ENCODE data around the gene PPIP5K2. TPM values are rescaled to one million over a fixed set of nuclear protein-coding genes. Genes with fewer than 3 reads are reported as not detected.

Gene PPIP5K2
- total RNA-seq, 6 donors from 2014 or later: 10.9 to 48.5 (median 34.7) TPM

DNA sequence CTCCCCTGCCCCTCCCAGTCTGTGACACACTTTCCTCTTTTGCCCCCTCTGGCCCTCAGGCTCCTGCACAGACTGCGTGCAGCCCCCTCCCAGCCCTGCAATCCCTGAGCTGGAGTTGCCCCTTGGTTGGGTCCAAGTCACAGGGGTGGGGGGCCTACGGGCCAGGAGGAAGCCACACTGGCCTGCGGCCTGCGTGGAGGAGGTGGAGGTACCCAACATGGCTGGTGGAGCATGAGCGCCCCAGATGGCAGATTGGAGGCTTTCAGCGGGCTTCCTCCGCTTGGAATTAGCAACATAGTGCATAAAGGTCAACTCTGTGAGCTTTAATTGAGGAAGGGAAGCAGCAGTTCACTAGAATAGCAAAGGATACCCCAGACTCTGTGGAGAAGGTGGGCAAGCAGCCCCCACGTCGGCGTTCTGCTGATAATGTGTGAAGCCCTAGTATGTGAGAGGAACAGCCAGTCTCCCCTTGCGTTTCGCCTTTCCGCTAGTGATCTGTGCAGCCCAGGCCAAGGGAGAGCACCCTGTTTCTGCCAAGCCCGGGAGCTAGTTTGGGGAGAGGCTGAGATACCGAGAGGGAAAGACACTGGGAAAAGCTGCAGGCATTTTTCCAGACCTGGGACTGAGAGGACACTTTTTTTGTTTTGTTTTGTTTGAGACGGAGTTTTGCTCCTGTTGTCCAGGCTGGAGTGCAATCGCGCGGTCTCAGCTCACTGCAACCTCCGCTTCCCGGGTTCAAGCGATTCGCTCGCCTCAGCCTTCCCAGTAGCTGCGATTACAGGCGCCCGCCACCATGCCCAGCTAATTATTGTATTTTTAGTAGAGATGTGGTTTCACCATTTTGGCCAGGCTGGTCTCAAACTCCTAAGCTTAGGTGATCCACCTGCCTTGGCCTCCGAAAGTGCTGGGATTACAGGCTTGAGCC, 103.2 kb downstream of the PPIP5K2 start:
- no peaks in the 10 kb centered on the region for H3K9me3 ChIP-seq
- H3K36me3 ChIP-seq: no peaks in the 10 kb centered on the region
- ATAC-seq (ENCODE audit: low FRiP score in 2 of 2): no peak
- H3K4me3 ChIP-seq: no peak overlapping the region
- H3K27ac ChIP-seq: no peak overlapping the region
- DNase-seq: peak in 1 of 2 donors; percentile 47
- 94 to 95% methylated on average over 28 of the region's 28 CpGs for WGBS, 2 donors
- peaks cover 0 to 4% (median 0%) of the 10 kb centered on the region in 4 donors for H3K4me1 ChIP-seq
- H3K27me3 ChIP-seq: no peaks in the 10 kb centered on the region
- no peak for TF ChIP-seq POLR2A (IDR thresholded peaks at IDR 0.05)
- no peak for TF ChIP-seq POLR2AphosphoS5 (IDR thresholded peaks at IDR 0.05)
- no peak for TF ChIP-seq CTCF (IDR thresholded peaks at IDR 0.05)
- no peak for TF ChIP-seq EP300 (IDR thresholded peaks at IDR 0.05)

GRCh38 chr5:103224118-103224893, 104.2 kb downstream of the PPIP5K2 start:
- ATAC-seq (ENCODE audit: low FRiP score in 2 of 2) (peak; percentile 91 to 93), DNase-seq (peak in 1 of 2 donors; percentile 53)
- Histone ChIP-seq H3K4me1 (peaks cover 0 to 4% (median 0%) of the 10 kb centered on the region in 4 donors), H3K27me3 (no peaks in the 10 kb centered on the region), H3K4me3 (no peak overlapping the region), H3K9me3 (no peaks in the 10 kb centered on the region), H3K27ac (no peak overlapping the region), H3K36me3 (no peaks in the 10 kb centered on the region)
- 53 to 72% methylated on average over 6 to 11 of the region's 11 CpGs for WGBS, 2 donors
- TF ChIP-seq POLR2AphosphoS5 (IDR thresholded peaks at IDR 0.05): no peak
- TF ChIP-seq CTCF (IDR thresholded peaks at IDR 0.05): peak; percentile 53 to 78 (median 60)

- WGBS, 2 donors: 59 to 69% methylated on average over 5 of the region's 5 CpGs
- no peaks in the 10 kb centered on the region for H3K27me3 ChIP-seq
- H3K4me1 ChIP-seq: peaks cover 0 to 4% (median 0%) of the 10 kb centered on the region in 4 donors
- H3K36me3 ChIP-seq: no peaks in the 10 kb centered on the region
- DNase-seq: no peak
- H3K4me3 ChIP-seq: no peak overlapping the region
- H3K27ac ChIP-seq: no peak overlapping the region
- no peak for TF ChIP-seq CTCF (IDR thresholded peaks at IDR 0.05)
- no peak for TF ChIP-seq EP300 (IDR thresholded peaks at IDR 0.05)
- no peak for TF ChIP-seq POLR2A (IDR thresholded peaks at IDR 0.05)
- no peak for TF ChIP-seq POLR2AphosphoS5 (IDR thresholded peaks at IDR 0.05)
- no peak for ATAC-seq (ENCODE audit: low FRiP score in 2 of 2)
- no peaks in the 10 kb centered on the region for H3K9me3 ChIP-seq
These were observed 104.8 kb downstream of the PPIP5K2 start for GRCh38 chr5:103224894-103225246.

- DNase-seq: no peak
- Histone ChIP-seq H3K4me3 (no peak overlapping the region), H3K27ac (no peak overlapping the region), H3K36me3 (no peaks in the 10 kb centered on the region), H3K27me3 (no peaks in the 10 kb centered on the region), H3K9me3 (no peaks in the 10 kb centered on the region), H3K4me1 (peaks cover 0 to 4% (median 0%) of the 10 kb centered on the region in 4 donors)
- ATAC-seq (ENCODE audit: low FRiP score in 2 of 2): no peak
- WGBS, 2 donors: 88% methylated on average over 5 of the region's 5 CpGs
- TF ChIP-seq EP300 (IDR thresholded peaks at IDR 0.05) (no peak), CTCF (IDR thresholded peaks at IDR 0.05) (no peak), POLR2A (IDR thresholded peaks at IDR 0.05) (no peak), POLR2AphosphoS5 (IDR thresholded peaks at IDR 0.05) (no peak)
These were observed 108.0 kb downstream of the PPIP5K2 start for GRCh38 chr5:103228061-103228460.

Measured in upper lobe of left lung (tissue), 6 donors.